Activated CD8-positive, alpha-beta memory T cell treated with anti-CD3 and anti-CD28 coated beads, Interleukin-2, amount 50 U/mL, for 1 hour (primary cell): Measurements from ENCODE around the gene SAMD13.
"Not testable (repeated sequence)": the region's sequence is repeated elsewhere in the genome, so short reads cannot be mapped to it uniquely, and the experiment has no call there.

Experiments used
- DNase-seq: peaks from one replicate; pipeline ENCODE4 v3.0.0-alpha.2; 2020; ENCODE audit errors: extremely low read depth

Gene SAMD13

DNA sequence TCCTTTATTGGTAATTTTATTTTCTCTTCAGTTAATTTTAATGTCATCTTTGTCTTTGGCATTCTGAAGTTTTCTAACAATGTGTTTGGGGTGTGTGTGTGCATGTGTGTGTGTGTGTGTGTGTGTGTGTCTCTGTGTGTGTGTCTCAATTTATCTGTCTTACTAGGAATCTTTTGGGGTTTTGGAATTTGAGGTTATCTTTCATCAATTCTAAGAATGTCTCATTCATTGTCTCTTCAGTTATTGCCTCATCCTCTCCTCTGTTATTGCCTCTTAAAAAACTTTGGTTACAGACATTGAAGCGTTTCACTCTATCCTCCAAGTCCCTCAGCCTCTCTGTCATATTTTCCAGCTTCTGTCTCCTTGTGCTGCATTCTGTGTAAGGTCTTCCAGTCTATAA, 18.1 kb upstream of the SAMD13 start:
- no peak for DNase-seq

- DNase-seq: no peak
Observed at GRCh38 chr1:84286071-84286470, 15.4 kb upstream of the SAMD13 start.

DNA sequence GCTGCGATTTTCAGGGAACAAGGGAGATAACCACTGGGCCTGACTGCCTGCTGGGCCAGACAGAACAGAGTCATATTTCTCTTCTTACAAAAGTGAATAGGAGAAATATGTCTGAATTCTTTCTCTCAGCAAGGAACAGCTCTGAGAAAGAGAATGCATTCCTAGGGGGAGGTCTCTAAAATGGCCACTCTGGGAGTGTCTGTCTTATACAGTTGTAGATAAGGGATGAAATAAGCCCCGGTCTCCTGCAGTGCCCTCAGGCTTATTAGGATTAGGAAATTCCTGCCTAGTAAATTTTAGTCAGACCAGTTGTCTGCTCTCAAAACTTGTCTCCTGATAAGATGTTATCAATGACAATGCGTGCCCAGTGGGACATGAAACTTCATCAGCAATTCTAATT, 14.1 kb upstream of the SAMD13 start:
- DNase-seq: not testable (repeated sequence)

GRCh38 chr1:84289169-84289785, 12.2 kb upstream of the SAMD13 start:
- no peak for DNase-seq

- no peak for DNase-seq
Observed at GRCh38 chr1:84291882-84292655, 9.4 kb upstream of the SAMD13 start.

DNA sequence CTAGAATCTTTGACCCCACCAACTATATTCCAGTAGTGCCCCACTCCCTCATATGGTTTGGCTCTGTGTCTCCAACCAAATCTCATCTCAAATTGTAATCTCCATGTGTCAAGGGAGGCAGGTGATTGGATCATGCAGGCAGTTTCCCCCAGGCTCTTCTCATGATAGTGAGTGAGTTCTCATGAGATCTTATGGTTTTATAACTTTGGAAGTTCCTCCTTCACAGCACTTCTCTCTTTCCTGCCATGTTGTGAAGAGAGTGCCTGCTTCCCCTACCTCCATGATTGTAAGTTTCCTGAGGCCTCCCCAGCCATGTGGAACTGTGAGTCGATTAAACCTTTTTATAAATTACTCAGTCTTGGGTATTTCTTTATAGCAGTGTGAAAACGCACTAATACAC, 7.7 kb upstream of the SAMD13 start:
- DNase-seq: no peak

GRCh38 chr1:84294751-84295150, 6.8 kb upstream of the SAMD13 start:
- DNase-seq: no peak

DNA sequence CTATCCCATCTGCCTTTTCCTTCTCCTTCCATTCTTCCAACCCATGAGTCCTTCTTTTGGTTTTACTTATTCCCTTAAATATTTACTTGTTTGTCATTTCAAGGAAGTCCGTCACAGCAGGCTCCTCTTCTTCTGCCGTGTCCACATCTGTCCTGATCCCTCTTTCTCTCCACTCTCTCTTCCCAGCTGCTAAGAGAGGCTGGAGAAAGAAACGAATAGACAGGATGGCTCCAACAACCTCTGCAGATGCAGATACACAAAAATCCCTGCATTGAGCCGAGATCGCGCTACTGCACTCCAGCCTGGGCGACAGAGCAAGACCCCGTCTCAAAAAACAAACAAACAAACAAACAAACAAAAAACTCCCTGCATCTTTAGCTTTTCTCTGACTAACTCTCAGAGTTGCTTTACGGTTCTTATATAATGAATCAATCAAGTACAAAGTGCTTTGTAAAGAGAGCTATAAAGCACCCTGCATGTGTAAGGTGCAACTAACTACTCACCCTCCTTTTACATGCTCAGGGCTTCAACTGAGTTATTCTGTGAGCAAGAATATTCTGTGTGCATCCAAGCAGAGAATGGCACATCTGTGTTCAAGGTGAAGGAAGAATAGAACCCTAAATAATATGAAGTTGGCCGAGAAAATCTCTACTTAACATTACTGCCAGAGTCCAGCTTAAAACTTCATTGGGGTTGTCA, 3.8 kb upstream of the SAMD13 start:
- DNase-seq: no peak

GRCh38 chr1:84298328-84298683, 3.2 kb upstream of the SAMD13 start:
- no peak for DNase-seq

DNA sequence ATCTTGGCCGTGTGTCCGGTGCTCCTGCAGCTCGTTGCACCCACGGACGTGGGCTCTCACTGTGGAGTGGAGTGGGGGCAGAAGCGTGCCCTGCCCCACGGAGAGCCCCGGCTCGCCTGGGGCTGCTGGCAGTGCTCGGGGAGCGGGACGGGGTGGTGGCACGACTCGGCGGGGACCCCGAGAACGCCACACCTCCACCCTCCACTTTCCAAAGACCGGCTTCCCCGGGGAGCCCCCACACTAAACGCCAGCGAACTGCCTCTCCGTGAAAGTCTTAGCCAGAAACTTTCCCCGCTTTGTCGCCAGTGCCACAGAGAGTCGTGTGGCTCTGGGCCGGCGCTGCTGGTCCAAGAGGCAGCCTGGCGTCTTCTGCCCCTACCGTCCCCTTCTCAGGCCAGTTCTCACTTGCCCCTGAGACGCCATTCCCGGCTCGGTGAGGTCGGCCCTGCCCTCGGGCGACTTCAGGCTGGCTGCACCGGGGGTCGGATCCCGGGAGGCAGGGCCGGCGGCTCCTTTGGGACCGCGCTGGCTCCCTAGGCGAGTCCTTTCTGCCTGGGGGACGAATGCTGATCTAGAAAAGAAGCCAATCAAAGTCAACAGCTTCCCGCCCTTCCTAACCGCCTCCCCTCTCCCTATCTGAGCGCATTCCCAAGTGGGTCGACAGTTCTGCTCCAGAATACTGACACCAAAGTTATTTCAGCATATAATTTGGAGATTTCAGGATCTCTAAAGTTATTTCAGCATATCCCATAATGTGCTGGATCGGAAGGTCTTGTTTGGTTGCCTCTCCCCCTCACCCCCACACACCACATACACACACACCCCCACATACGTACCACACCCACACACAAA, 2.6 kb upstream of the SAMD13 start:
- no peak for DNase-seq

- no peak for DNase-seq
Observed at GRCh38 chr1:84299536-84300170, 1.9 kb upstream of the SAMD13 start.

- DNase-seq: no peak
Observed at GRCh38 chr1:84300501-84300900, 1.0 kb upstream of the SAMD13 start.

GRCh38 chr1:84301785-84302385, 377 bp downstream of the SAMD13 start:
- no peak for DNase-seq

DNA sequence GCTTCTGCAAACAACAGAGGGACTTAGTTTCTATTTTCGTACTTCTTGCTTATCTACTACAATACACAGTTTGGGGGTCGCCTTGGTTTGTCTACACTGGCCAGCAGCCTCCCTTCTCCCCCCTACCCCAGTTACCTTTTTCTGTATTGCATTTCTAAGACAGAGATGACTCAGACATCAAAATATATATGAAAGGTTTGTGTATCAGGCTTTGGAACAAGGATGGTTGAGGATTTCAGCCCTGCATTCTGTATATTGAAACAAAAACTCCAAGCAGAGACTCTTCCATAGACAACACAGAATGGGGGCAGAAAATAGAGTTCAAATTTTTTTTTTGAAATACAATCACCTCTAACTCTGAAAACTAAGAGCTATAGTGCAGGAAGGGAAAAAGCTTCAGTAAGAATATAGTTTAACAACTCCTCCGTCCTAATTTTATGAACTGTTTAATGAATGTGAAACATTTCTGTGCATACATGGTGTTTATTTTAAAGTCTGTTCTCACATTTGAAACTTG, 1.9 kb downstream of the SAMD13 start:
- DNase-seq: no peak

GRCh38 chr1:84307398-84307797, 5.9 kb downstream of the SAMD13 start:
- DNase-seq: no peak

- no peak for DNase-seq
Observed at GRCh38 chr1:84311296-84311695, 9.8 kb downstream of the SAMD13 start.

- no peak for DNase-seq
Observed at GRCh38 chr1:84319662-84320061, 18.2 kb downstream of the SAMD13 start.

GRCh38 chr1:84327830-84328229, 26.3 kb downstream of the SAMD13 start:
- DNase-seq: no peak

DNA sequence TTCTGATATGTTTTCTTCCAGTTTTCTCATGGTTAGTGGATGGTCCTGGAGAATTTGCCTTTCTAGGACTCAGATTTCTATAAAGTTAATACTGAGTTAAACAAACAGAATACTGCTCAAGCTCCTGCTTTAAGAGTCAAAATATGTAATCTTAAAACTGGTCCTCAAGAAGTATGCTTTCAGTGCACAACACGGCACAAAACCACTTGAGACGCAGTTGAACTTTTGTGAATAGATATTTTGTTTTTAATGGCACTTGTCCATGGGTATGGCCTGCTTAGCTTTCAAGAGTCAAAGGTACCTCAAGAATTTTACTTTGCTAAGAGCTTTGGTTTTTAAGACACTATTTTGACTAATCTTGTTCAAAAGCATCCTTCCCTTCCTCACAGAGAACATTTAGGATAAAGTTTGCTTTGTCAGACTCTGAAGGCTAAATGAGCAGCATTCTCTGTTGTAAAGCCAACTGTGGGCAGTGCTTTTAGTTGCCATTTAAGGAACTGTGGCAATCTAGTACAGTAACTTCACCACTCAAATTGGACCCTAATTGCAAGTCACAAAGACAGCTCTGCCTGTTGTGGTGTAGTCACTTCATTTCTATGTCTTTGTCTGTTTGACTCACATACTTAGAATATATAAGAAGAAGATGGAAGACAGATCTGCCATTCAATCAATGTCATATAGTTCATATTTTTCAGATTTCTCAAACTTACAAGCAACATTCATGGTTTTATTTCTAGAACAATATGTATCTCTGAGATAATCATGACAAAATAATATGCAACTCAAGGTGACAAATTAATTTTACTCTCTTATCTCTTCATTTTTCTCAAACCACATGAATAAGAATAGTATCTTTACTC, 28.8 kb downstream of the SAMD13 start:
- DNase-seq: no peak

DNA sequence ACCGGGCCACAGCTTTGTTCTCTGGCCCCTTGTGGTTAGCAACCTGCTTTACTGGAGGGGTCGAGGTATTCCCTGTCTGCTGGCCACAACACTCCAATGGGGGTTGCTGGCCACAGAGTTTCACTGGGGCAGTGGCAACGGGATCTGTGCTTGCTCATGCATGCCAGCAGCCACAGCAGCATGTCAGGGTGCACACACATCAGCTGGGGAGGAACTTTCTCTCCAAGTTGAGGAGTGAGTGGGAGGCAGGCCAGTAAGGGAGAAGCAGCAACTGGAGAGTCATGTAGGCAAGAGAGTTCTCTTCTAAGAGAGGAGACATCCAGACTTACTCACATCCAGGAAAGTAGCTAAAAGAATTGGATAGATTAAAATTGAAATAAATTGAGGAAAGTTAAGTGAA, 38.0 kb downstream of the SAMD13 start:
- no peak for DNase-seq
